GM19035 (cell line): ENCODE results near the gene LRRC1.
"Not testable (repeated sequence)": the region's sequence is repeated elsewhere in the genome, so short reads cannot be mapped to it uniquely, and the experiment has no call there.

Experiments used
- ATAC-seq: cut with Tn5 transposase; IDR thresholded peaks from one replicate; pipeline ENCODE4 v1.9.1; 2021; ENCODE audit not compliant: unreplicated experiment

LRRC1 gene

GRCh38 chr6:53792016-53792415 lies 2.8 kb upstream of the LRRC1 start:
- no peak for ATAC-seq

DNA sequence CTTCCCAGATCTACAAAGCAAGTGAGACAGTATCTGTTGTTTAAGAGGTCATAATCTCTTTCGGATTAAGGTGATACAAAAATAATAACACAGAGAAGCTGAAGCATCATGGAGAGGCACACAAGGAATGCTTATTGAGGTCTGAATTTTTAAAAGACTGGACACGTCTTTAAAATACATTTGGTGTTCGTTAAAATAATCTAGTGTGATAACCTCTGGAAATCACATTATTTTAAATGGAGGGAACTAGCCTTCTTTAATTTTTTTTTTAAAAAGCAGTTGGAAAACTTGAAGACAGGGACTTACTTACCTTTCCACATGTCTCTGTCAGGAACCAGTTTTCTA lies 1.9 kb upstream of the LRRC1 start:
- ATAC-seq = no peak

- no peak for ATAC-seq
Measured at GRCh38 chr6:53793318-53794136, 1.3 kb upstream of the LRRC1 start.

GRCh38 chr6:53794137-53794719 lies 577 bp upstream of the LRRC1 start:
- ATAC-seq = peak; percentile 49

DNA sequence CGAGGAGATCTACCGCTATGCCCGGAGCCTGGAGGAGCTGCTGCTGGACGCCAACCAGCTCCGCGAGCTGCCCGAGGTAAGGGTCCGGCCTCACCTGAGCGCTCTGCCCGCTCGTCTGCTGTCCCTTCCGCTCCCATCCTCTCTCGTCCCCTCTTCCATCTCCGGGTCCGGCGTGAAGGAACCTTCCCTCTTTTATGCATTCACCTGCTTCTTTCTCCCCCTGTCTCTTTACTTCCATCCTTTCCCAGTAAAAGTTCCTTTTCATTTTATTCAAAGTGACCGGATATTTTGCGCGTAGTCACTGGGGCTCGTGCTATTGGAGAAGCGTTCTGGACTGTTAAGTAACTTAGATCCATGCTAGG lies 516 bp downstream of the LRRC1 start:
- ATAC-seq = peak; percentile 29

GRCh38 chr6:53795702-53796450 lies 1.1 kb downstream of the LRRC1 start:
- no peak for ATAC-seq

GRCh38 chr6:53796451-53796780 lies 1.6 kb downstream of the LRRC1 start:
- no peak for ATAC-seq

GRCh38 chr6:53796791-53797190 lies 2.0 kb downstream of the LRRC1 start:
- ATAC-seq = no peak

DNA sequence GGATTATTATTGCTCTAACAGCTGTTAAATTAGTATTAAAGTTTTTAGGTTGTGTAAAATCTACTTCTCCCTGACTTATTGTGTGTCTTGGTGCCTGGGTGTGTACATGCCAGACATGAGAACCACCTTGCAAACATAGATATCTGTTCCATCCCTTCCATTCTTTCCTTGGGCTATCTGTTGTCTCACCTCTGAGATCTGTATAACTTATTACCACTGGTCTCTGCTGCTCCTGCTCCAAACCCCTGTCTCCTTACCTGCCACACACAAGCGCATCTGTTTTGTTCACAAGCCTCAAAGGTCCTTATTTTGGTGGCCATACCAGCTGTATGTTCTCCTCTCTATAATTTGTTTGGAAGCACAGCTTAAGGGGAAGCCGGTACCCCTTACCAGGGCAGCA lies 2.5 kb downstream of the LRRC1 start:
- no peak for ATAC-seq

DNA sequence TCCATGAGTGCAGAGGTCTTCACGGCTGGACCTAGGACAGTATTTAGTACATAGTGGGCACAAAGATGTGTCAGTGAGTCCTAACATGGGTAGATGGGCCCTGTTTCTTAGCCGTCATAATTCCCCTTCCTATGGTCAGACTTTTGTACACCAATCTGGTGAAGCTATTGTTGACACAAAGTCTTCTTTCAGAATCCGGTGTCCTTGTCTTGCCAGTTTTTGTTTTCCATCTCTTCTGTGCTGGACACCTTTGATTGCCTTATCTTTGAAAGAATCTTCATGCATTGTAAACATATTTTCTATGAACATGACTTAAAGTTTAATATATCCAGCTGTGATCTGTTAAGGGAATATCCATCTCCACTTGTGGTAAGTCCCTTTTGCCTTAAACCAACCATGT lies 4.5 kb downstream of the LRRC1 start:
- no peak for ATAC-seq

GRCh38 chr6:53801022-53801421 lies 6.2 kb downstream of the LRRC1 start:
- ATAC-seq = no peak

DNA sequence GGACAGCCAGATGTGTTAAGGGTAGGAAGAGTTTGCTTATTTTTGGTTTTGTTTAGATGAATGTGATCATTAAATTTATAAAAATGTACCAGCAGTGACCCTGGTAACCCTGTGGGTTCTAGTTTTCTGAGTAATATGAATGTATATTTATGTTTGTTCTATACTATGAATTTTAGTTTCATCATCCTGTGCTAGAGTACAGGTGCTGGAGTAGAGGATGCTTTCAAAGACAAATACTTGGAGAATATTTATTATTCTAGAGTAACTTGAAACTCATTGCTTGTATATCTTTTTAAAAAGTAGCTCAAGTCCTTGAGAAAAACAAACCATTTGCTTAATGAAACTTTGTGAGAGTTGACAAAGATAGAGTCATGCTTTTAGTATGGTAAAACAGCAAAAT lies 7.8 kb downstream of the LRRC1 start:
- no peak for ATAC-seq

- no peak for ATAC-seq
Measured at GRCh38 chr6:53803081-53803860, 8.5 kb downstream of the LRRC1 start.

DNA sequence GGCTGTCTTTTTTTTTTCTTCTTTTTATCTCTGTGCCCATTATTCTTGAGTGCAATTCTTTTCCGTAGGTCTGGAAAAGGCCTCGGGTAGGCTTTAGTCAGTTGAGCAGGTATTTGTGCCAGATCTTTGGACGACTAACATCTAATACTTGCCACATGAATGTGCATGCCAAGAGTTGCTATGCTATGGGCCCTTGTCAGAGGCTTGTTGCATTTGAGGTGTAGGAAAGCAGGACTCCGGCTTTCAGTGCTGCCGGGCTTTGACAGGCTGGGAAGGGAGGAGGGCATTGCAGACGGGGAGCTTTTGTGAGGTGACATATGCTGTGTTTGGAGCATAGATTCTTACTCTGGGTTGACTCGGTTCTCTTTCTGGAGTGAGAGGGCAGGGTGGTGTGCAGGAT lies 10.2 kb downstream of the LRRC1 start:
- ATAC-seq = no peak

DNA sequence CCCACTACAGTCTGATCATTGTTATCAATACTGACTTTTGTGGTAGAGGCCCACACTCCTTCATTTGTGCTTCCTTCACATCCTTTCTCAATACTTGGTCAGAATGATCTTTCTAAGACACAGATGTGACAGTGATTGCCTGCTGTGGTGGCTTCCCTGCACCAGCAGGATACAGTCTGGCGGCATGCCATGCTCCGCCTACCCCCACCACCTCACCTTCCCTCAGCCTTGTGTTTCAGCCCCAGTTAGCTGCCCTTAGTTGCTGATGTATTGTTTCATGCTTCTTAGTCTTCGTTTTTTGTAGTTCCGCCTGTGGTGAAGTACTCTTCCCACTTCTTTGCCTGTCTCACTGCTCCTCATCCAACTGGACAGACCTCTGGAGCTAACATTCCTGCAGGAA lies 10.9 kb downstream of the LRRC1 start:
- no peak for ATAC-seq

DNA sequence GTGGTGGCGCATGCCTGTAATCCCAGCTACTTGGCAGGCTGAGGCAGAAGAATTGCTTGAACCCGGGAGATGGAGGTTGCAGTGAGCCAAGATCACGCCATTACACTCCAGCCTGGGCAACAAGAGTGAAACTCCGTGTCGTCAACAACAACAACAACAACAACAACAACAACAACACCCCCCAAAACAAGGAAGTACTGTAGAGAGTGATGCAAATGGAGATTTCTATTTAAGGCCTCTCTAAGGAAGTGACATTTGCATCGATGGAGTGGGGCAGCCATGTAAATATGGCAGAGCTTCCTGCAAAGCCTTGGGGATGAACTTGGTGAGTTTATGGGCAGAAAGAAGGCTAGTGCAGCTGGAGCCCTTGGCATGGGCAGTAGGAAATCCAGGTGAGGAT lies 12.8 kb downstream of the LRRC1 start:
- ATAC-seq = not testable (repeated sequence)

GRCh38 chr6:53808302-53808881 lies 13.6 kb downstream of the LRRC1 start:
- ATAC-seq = no peak

DNA sequence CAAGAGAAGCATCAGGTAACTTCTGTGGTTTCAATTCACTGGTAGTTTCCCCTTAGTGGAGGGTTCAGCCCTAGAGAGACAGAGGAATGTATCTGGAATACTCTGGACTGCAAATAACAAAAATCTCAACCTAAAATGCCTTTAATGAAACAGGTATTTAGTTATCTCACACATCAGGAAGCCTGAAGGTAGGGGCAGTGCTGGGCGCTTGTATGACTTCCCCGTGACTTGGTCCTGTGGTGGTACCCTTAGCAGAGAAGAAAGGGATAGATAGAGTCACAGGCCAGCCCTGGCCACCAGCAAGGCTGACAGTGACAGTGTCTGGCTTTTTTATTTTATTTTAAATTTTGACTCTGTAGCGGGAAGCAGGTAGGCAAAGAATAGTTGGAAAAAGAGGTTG lies 14.9 kb downstream of the LRRC1 start:
- ATAC-seq = no peak

- peak; percentile 84 for ATAC-seq
Measured at GRCh38 chr6:53811082-53811481, 16.3 kb downstream of the LRRC1 start.

- ATAC-seq = no peak
Measured at GRCh38 chr6:53811746-53812145, 16.9 kb downstream of the LRRC1 start.

DNA sequence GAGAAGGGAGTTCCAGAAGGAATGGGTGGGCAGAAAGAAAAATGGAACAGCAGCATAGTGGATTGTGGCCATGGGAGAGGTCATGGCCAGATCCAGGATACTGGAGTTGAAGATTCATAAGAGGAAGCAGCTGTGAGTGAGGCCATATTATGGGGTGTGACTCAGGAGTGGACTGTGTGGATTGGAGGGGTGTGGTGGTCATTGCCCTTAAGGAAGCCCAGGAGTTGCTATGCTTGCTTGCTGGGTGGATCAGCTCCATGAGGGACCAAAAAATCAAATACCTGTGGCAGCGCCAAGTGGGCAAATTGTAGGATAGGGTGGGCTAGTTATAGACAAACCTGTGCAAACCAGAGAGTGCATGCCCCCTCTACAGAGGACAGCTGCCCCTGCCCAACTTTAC lies 18.3 kb downstream of the LRRC1 start:
- ATAC-seq = no peak
